ENCODE measurements around the gene TUBB1.

TUBB1 gene

DNA sequence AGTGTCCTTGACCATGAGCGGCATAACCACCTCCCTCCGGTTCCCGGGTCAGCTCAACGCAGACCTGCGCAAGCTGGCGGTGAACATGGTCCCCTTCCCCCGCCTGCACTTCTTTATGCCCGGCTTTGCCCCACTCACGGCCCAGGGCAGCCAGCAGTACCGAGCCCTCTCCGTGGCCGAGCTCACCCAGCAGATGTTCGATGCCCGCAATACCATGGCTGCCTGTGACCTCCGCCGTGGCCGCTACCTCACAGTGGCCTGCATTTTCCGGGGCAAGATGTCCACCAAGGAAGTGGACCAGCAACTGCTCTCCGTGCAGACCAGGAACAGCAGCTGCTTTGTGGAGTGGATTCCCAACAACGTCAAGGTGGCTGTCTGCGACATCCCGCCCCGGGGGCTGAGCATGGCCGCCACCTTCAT, 4.9 kb downstream of the TUBB1 start:
- no peak overlapping the region for H3K56ac ChIP-seq (ENCODE audit: low read length)
- no peak overlapping the region for H2BK15ac ChIP-seq (replicated peaks; ENCODE audit: low read depth)
- DNase-seq = no peak
- no peak overlapping the region for H3K4me3 ChIP-seq (ENCODE audit: low read length)
- H2AK5ac ChIP-seq (ENCODE audit: low read length) = no peak overlapping the region
- H3K79me1 ChIP-seq (ENCODE audit: low read length) = peaks cover 7% of the 10 kb centered on the region
- H3K4ac ChIP-seq (ENCODE audit: low read depth, low read length) = no peak overlapping the region
- no peak overlapping the region for H3K9ac ChIP-seq (ENCODE audit: low read length)
- WGBS (ENCODE audit: extremely low coverage, insufficient coverage, low lambda C conversion rate) = no CpG with 5 or more reads among the region's 24 CpGs
- H3K18ac ChIP-seq (ENCODE audit: low read length) = no peak overlapping the region
- no peak overlapping the region for H4K8ac ChIP-seq (ENCODE audit: low read depth, low read length)
- no peak overlapping the region for H3K27ac ChIP-seq (ENCODE audit: low read depth, low read length)
- H3K4me2 ChIP-seq (ENCODE audit: low read length) = no peak overlapping the region
- peaks cover 2% of the 10 kb centered on the region for H3K36me3 ChIP-seq (ENCODE audit: control insufficient read depth, insufficient read depth, low read length)
- H2BK120ac ChIP-seq (ENCODE audit: low read depth, low read length) = no peak overlapping the region
- H3K79me2 ChIP-seq (ENCODE audit: control insufficient read depth, insufficient read depth, low read length) = peaks cover 2% of the 10 kb centered on the region
- no peaks in the 10 kb centered on the region for H3K4me1 ChIP-seq (ENCODE audit: control insufficient read depth, low read depth, low read length)
- no peak overlapping the region for H3K23ac ChIP-seq (ENCODE audit: low read length)
- no peak overlapping the region for H4K5ac ChIP-seq (ENCODE audit: low read length)
- no peaks in the 10 kb centered on the region for H3K27me3 ChIP-seq (ENCODE audit: insufficient read depth, low read length, poor library complexity)
- no peak overlapping the region for H2BK5ac ChIP-seq (ENCODE audit: low read length)

DNA sequence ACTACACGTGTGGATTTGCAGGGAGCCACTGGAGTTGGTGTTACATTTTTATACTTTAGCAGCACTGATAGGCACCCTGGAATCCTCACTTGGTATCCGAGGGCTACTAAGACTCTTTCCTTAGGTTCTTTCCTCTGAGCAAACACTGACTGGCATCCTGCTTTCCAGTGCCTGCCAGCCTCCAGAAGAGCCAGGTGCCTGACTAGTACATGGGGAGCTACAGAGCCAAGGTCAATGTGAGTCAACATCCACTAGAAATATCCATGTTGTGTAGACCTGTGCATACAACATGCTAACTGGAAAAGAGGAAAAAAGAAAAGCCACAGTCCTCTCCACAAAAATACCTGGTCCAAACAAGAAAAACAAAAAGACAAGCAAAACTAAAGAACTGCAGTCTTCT, 5.9 kb downstream of the TUBB1 start:
- Histone ChIP-seq H3K23ac (ENCODE audit: low read length) (no peak overlapping the region), H2BK120ac (ENCODE audit: low read depth, low read length) (no peak overlapping the region), H3K79me2 (ENCODE audit: control insufficient read depth, insufficient read depth, low read length) (peaks cover 2% of the 10 kb centered on the region), H4K5ac (ENCODE audit: low read length) (no peak overlapping the region), H2BK5ac (ENCODE audit: low read length) (no peak overlapping the region), H2BK15ac (replicated peaks; ENCODE audit: low read depth) (no peak overlapping the region), H4K8ac (ENCODE audit: low read depth, low read length) (no peak overlapping the region), H3K9ac (ENCODE audit: low read length) (no peak overlapping the region), H2AK5ac (ENCODE audit: low read length) (no peak overlapping the region), H3K27me3 (ENCODE audit: insufficient read depth, low read length, poor library complexity) (no peaks in the 10 kb centered on the region), H3K79me1 (ENCODE audit: low read length) (peaks cover 7% of the 10 kb centered on the region), H3K4ac (ENCODE audit: low read depth, low read length) (no peak overlapping the region), H3K36me3 (ENCODE audit: control insufficient read depth, insufficient read depth, low read length) (peaks cover 2% of the 10 kb centered on the region), H3K56ac (ENCODE audit: low read length) (no peak overlapping the region), H3K4me2 (ENCODE audit: low read length) (no peak overlapping the region), H3K18ac (ENCODE audit: low read length) (no peak overlapping the region), H3K4me3 (ENCODE audit: low read length) (no peak overlapping the region), H3K4me1 (ENCODE audit: control insufficient read depth, low read depth, low read length) (no peaks in the 10 kb centered on the region), H3K27ac (ENCODE audit: low read depth, low read length) (no peak overlapping the region)
- no peak for DNase-seq
- WGBS (ENCODE audit: extremely low coverage, insufficient coverage, low lambda C conversion rate) = no CpG with 5 or more reads among the region's 2 CpGs

DNA sequence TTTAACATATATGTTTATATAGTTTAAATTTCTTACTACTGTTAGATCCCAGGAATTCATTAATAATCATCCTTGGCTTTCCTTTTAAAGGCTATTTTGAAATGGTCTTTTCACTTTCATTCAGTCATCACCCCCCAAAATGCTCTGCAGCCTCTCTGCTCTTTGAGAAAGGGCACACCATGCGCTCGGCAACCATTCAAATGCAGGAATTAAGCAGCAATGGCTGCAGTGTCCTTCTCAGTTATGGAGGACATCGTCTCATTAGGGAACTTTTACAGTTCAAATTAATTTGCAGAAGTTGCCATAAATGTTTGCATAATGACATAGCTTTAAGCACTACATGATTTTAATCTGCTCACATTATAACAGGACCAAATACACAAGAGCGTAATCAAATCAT, 6.3 kb downstream of the TUBB1 start:
- Histone ChIP-seq H3K56ac (ENCODE audit: low read length) (no peak overlapping the region), H3K36me3 (ENCODE audit: control insufficient read depth, insufficient read depth, low read length) (peaks cover 2% of the 10 kb centered on the region), H2BK120ac (ENCODE audit: low read depth, low read length) (no peak overlapping the region), H3K4ac (ENCODE audit: low read depth, low read length) (no peak overlapping the region), H2BK15ac (replicated peaks; ENCODE audit: low read depth) (no peak overlapping the region), H4K8ac (ENCODE audit: low read depth, low read length) (no peak overlapping the region), H2AK5ac (ENCODE audit: low read length) (no peak overlapping the region), H3K4me2 (ENCODE audit: low read length) (no peak overlapping the region), H3K79me2 (ENCODE audit: control insufficient read depth, insufficient read depth, low read length) (peaks cover 2% of the 10 kb centered on the region), H3K23ac (ENCODE audit: low read length) (no peak overlapping the region), H3K27me3 (ENCODE audit: insufficient read depth, low read length, poor library complexity) (no peaks in the 10 kb centered on the region), H3K4me3 (ENCODE audit: low read length) (no peak overlapping the region), H3K4me1 (ENCODE audit: control insufficient read depth, low read depth, low read length) (no peaks in the 10 kb centered on the region), H2BK5ac (ENCODE audit: low read length) (no peak overlapping the region), H3K9ac (ENCODE audit: low read length) (no peak overlapping the region), H3K18ac (ENCODE audit: low read length) (no peak overlapping the region), H4K5ac (ENCODE audit: low read length) (no peak overlapping the region), H3K79me1 (ENCODE audit: low read length) (peaks cover 7% of the 10 kb centered on the region), H3K27ac (ENCODE audit: low read depth, low read length) (no peak overlapping the region)
- WGBS (ENCODE audit: extremely low coverage, insufficient coverage, low lambda C conversion rate) = no CpG with 5 or more reads among the region's 4 CpGs
- no peak for DNase-seq

DNA sequence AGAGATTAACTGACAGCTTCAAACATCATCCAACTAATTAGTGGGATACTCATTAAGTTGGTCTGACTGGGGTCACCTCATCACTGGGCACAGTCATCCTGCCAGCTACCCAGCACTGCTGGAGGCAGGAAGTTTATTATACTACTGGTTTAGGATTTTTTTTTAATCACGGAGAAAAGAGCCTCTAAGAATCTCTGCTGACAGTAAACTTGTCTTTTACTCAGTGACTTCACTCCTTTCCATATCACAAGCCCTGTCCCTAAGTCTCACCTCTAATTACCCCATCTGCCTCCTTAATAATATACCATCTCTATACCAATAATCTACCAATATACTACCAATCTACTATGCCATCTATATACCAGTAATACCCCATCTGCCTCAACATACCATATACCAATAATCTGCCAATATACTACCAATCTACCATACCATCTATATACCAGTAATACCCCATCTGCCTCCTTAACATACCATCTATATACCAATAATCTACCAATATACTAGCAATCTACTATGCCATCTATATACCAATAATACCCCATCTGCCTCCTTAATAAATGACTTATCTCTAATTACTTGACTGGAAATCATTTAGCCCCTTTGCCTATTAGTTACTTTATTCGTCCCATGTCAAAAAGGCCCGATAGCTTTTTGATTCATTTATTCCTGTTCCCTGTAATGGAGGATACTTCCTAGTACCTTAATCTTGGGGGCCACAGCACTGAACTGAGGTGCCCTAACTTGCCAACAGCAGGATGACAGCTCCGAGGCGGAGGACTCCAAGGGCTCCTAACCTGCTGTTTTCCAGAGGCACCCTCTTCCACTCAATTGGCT, 7.9 kb downstream of the TUBB1 start:
- Histone ChIP-seq H3K4me2 (ENCODE audit: low read length) (no peak overlapping the region), H4K5ac (ENCODE audit: low read length) (no peak overlapping the region), H2AK5ac (ENCODE audit: low read length) (no peak overlapping the region), H3K9ac (ENCODE audit: low read length) (no peak overlapping the region), H3K36me3 (ENCODE audit: control insufficient read depth, insufficient read depth, low read length) (peaks cover 2% of the 10 kb centered on the region), H3K79me2 (ENCODE audit: control insufficient read depth, insufficient read depth, low read length) (peaks cover 12% of the 10 kb centered on the region), H3K27ac (ENCODE audit: low read depth, low read length) (no peak overlapping the region), H3K18ac (ENCODE audit: low read length) (no peak overlapping the region), H3K27me3 (ENCODE audit: insufficient read depth, low read length, poor library complexity) (no peaks in the 10 kb centered on the region), H2BK120ac (ENCODE audit: low read depth, low read length) (no peak overlapping the region), H3K4me1 (ENCODE audit: control insufficient read depth, low read depth, low read length) (peaks cover 3% of the 10 kb centered on the region), H4K8ac (ENCODE audit: low read depth, low read length) (no peak overlapping the region), H3K4ac (ENCODE audit: low read depth, low read length) (no peak overlapping the region), H3K4me3 (ENCODE audit: low read length) (no peak overlapping the region), H3K56ac (ENCODE audit: low read length) (no peak overlapping the region), H2BK5ac (ENCODE audit: low read length) (no peak overlapping the region), H3K23ac (ENCODE audit: low read length) (no peak overlapping the region), H2BK15ac (replicated peaks; ENCODE audit: low read depth) (no peak overlapping the region), H3K79me1 (ENCODE audit: low read length) (peaks cover 17% of the 10 kb centered on the region)
- WGBS (ENCODE audit: extremely low coverage, insufficient coverage, low lambda C conversion rate) = no CpG with 5 or more reads among the region's 5 CpGs
- DNase-seq = no peak

DNA sequence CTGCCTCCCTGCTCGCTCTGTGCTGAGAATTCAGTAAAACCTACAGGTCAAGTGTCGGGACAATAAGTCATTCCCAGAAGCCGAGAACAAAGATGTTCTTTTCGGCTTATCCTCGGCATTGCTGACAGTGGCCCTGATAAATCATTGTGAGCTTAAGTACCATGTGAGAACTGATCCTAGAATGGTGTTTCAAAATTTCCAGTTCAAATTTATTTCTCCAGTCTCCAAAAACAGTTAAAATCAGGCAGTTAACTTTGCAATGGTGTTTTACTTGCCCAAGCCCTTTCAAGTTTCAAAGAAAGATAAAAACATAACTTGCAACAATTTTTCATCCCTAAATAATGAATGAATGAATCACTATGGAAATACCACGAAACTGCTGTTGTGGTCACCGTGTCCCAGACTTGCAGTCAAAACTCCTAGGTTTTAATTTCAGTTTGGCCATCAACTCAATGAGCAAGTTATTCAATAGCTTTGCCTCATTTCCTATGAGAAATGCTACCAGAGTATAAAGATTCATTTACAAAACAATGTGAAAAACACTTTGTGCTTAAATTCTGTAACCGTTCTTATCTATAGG, 8.6 kb downstream of the TUBB1 start:
- Histone ChIP-seq H2BK15ac (replicated peaks; ENCODE audit: low read depth) (no peak overlapping the region), H3K18ac (ENCODE audit: low read length) (no peak overlapping the region), H2AK5ac (ENCODE audit: low read length) (no peak overlapping the region), H4K5ac (ENCODE audit: low read length) (no peak overlapping the region), H4K8ac (ENCODE audit: low read depth, low read length) (no peak overlapping the region), H3K4me1 (ENCODE audit: control insufficient read depth, low read depth, low read length) (peaks cover 3% of the 10 kb centered on the region), H3K9ac (ENCODE audit: low read length) (no peak overlapping the region), H3K27ac (ENCODE audit: low read depth, low read length) (no peak overlapping the region), H3K4ac (ENCODE audit: low read depth, low read length) (no peak overlapping the region), H3K36me3 (ENCODE audit: control insufficient read depth, insufficient read depth, low read length) (peaks cover 2% of the 10 kb centered on the region), H2BK120ac (ENCODE audit: low read depth, low read length) (no peak overlapping the region), H3K27me3 (ENCODE audit: insufficient read depth, low read length, poor library complexity) (no peaks in the 10 kb centered on the region), H3K4me3 (ENCODE audit: low read length) (no peak overlapping the region), H3K79me2 (ENCODE audit: control insufficient read depth, insufficient read depth, low read length) (peaks cover 12% of the 10 kb centered on the region), H2BK5ac (ENCODE audit: low read length) (no peak overlapping the region), H3K79me1 (ENCODE audit: low read length) (peaks cover 17% of the 10 kb centered on the region), H3K4me2 (ENCODE audit: low read length) (no peak overlapping the region), H3K56ac (ENCODE audit: low read length) (no peak overlapping the region), H3K23ac (ENCODE audit: low read length) (no peak overlapping the region)
- WGBS (ENCODE audit: extremely low coverage, insufficient coverage, low lambda C conversion rate) = no CpG with 5 or more reads among the region's 8 CpGs
- DNase-seq = no peak
